HG03520 (cell line): ENCODE measurements around the gene POMC.
"Not testable (repeated sequence)": the region's sequence is repeated elsewhere in the genome, so short reads cannot be mapped to it uniquely, and the experiment has no call there.

Source experiments
- ATAC-seq: cut with Tn5 transposase; IDR thresholded peaks from one replicate; pipeline ENCODE4 v1.9.1; 2021; ENCODE audit warnings: mild to moderate bottlenecking, moderate library complexity; ENCODE audit not compliant: unreplicated experiment

The POMC gene

DNA sequence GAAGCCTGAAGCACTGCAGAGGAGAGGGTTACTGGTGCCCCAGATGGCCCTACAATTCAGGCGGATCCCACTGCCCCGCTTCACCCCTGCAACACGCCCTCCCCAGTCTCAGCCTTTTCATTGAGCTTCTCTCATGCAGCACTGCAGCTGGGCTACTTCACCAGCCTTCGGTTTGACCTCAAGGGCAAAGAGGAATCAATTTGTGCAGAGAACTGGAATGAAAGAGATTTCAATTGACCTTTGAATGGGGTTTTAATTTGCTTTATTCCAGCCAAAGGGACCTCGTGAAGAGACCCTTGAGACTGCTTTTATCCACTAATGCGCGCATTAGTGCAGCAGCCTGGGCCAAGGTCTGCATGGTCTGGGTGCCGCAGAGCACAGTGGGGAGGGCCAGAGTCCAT lies 8.8 kb upstream of the POMC start:
- no peak for ATAC-seq

DNA sequence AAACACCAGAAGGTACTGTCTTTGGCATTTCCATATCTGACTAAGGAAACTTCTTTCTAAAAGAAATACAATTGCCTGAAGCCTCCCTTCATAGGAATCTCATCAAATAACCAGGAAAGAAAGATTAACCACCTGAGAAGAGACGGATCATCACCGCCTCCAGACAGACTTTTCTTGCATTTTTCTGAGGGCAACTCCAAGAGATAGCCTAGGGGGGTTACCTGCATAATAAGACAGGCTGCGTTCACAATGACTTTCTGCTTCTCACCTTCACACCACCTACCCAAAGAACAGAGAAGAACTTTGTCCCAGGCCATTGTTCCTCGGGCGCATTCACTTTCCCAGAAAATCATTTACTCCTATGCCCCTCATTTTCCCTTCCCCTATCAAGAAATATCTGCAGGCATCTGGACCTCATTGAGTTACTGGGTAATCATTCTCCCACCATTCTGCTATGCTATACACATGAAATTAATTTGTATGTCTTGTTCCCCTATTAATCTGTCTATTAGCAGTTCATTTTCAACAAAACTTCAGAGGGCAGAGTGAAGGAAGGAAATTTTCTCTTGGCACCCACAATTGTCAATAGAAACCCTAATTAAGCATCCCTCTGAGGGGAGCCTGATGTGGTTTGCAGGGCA lies 8.3 kb upstream of the POMC start:
- ATAC-seq, result no peak

DNA sequence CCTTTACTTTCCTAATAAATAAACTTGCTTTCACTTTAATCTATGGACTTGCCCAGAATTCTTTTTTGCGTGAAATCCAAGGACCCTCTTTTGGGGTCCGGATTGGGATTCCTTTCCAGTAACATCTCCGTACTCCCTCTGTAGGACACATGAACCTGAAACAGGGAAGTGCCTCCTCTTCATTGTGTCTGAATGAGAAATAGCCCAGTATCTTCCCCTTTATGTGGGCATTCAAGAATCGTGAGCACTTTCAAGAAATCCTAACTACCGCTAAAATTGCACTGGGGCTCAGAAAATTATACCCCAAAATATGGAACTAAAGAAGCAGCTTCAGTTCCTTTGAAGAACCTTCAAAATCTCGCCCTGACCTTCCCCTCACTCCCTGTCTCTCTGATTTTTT lies 7.8 kb upstream of the POMC start:
- no peak for ATAC-seq

DNA sequence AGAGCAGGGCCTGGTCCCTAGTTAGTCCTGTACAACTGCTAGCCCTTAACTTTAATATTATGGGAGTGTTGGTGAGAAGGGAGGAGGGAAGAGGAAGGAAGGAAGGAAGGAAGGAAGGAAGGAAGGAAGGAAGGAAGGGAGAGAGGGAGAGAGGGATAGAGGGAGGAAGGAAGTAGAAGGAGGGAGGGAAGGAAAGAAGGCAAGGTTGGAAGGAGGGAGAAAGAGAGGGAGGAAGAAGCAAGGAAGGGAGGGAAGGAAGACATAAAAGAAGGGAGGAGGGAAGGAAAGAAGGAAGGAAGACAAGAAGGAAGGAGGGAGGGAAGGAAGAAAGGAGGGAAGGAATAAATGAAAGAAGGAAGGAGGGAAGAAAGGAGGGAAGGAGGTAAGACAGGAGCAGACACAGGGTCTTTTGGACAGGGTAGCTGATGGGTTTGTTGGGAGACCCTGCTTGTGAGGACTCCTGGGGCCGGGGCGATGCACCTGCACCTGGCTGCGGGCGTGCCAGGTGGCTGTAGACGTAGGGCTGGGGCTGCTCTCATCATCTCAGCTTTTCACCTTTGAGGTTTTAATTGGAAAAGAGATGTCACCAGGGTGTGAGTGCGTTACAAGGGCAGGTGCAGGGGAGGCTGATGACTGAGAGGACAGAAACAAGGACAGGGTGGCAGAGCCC lies 5.9 kb upstream of the POMC start:
- ATAC-seq, result no peak

DNA sequence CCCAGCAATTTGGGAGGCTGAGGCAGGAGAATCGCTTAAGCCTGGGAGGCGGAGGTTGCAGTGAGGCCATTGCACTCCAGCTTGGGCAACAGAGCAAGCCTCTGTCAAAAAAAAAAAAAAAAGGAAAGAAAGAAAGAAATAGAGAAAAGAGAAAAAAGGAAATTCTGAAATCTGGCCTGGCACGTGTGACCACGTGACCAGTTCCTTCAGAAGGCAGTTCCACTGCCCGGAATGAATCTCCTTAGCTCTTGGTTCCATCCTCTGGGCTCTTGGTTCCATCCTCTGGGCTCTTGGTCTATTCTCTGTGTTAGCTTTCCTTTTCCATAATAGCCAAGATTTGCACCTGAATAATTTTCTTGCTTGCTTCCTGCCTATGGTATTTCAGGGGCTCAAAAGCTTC lies 5.3 kb upstream of the POMC start:
- ATAC-seq, result no peak

DNA sequence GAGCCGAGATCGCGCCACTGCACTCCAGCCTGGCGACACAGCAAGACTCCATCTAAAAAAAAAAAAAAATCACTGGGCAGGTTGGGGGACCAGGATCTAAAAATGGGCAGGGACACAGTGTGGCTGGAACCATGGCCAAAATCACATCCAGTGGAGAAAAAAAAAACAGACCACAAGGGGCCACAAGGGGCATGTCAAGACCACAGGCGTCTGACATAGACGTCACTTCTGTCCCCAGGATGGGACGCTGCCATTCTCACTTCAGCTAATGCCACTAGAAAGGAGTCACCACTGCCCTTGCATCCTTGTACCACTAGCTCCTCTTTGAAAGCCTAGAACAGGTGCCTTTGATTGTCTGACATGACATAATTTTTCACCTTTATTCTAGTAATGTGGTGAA lies 2.5 kb upstream of the POMC start:
- ATAC-seq, result no peak

DNA sequence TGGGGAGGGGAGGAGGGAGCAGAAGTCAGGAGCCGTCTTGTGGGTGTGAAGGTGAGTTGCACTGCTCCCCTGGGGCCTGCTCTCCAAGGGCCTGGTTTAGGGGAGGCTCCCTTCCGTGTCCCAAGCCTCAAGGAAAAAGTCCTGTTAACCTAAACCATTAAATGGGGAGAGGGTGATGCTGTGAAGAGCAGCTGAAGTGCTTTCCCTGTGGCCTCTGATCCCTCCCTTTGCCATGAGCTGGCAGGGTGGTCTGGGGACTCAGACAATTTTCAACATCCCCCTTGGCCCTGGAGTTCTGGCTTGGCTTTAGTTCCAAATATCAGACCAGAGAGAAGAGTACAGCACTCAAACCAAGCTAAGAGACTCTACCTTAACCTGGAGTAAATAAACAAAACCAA lies 692 bp upstream of the POMC start:
- no peak for ATAC-seq

DNA sequence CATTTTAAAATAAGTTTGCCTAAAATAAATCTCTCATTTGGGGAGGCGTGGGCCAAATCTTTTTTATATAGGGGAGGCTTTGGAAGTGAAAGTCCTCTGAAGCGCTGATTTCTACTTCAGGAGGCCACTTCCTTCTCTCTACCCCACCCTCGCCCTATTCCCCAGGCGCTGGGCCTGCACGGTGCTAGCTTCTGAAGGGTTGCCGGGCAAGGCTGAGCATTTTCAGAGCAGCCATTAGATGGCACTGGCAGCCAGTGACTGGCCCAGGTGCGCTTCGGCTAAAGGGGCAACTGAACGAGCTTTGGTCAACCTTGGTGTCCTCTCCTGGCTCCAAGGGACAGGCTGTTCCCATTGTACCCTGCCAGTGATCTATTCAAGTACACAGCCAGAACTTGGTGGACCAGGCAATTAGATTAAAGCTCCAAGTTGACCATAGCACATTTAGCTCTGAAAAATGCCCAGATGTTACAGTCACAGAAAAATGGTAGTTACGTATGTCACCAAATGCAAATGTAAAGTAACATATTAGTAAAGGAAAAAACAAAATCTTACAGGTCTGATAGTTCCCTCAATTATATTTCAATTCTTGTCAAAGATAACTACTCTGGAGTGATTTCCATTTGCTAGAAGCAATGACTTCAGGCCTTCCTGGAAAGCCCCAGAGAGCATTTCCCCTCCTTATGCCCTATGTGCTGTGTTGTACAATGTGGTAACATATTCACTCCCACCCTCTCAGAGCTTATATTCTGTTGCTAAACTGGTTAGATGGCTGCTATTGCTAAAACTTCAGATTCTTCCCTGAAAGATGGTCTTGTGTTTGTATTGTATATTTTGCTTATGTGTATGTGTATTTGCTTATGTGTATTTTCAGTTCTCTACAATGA lies 2.1 kb downstream of the POMC start:
- no peak for ATAC-seq

DNA sequence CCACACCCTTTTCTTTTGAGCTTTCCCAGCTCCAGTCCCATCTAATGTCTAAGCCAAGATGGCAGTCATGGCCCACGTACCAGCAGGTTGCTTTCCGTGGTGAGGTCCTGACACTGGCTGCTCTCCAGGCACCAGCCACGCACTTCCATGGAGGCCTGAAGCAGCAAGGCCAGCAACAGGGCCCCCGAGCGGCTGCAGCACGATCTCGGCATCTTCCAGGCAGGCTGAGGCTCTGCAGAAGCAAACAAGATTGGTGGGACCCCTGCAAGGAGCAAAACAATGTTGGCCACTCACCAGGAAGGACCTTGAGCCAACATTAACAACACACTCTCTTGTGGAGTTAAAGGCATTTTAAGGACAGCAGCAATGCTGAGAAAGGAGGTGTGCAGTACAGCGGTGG lies 3.8 kb downstream of the POMC start:
- no peak for ATAC-seq

DNA sequence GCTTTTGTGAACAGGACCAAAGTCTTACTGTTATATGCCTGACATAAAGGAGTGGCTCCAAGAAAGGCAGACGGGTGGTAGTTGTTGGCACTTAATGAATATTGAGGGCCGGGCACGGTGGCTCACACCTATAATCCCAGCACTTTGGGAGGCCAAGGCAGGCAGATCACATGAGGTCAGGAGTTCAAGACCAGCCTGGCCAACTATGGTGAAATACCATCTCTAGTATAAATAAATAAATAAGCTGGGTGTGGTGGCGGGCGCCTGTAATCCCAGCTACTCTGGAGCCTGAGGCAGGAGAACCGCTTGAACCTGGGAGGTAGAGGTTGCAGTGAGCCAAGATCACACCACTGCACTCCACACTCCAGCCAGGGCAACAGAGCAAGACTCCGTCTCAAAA lies 6.3 kb downstream of the POMC start:
- not testable (repeated sequence) for ATAC-seq

DNA sequence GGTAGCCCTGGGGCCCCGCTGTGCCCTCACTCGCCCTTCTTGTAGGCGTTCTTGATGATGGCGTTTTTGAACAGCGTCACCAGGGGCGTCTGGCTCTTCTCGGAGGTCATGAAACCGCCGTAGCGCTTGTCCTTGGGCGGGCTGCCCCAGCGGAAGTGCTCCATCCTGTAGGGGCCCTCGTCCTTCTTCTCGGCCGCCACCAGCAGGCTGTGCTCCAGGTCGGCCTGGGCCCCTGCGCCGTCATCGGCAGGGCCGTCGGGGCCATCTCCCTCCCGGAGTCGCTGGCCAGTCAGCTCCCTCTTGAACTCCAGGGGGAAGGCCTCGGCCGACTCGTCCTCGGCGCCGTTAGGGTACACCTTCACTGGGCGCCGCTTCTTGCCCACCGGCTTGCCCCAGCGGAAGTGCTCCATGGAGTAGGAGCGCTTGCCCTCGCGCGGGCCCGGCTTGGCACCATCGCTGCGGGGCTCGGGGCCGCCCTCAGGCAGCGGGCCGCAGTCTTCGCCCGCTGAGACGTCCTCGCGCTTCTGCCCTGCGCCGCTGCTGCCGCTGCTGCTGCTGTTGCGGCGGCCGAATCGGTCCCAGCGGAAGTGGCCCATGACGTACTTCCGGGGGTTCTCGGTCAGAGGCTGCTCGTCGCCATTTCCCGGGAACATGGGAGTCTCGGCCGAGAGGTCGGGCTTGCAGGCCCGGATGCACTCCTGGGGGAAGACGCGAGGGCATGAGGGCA lies 7.2 kb downstream of the POMC start:
- ATAC-seq, result no peak

DNA sequence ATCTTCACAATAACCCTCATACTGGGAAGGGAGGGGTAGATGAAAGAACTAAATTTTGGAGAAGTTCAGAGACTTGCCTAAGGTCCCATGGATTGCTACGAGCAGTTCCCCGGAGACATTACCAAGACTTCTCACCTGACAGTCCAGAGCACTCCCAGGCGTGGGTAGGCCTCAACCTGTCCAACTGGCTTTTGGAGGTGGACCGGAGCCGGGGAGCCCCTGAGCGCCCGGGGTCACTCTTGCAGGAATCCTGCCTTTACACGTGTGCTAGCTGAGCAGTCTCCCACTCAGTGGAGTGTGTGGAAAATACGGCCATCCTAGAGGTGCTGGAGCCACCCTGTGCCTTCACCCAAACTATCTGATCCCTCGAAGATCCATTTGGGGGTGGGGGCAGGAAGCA lies 8.0 kb downstream of the POMC start:
- ATAC-seq, result no peak

DNA sequence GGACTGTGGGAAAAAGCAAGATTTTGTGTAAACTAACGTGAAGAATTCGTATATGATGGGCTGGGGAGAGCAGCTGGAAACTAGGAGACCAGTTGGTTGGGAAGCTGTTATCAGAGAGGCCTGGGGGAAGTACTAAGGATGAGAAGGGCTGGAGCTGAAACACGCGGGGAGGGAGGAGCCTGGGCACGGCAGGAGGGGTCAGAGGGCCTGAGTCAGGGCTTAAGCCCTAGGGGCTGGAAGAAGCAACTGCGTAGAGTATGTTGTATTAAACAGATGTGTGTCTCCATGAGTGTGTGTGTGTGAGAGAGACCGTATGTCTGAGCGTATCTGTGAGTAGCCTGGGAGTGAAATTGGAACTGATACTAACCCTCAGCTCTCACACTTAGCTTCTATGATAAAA lies 8.4 kb downstream of the POMC start:
- ATAC-seq, result no peak

DNA sequence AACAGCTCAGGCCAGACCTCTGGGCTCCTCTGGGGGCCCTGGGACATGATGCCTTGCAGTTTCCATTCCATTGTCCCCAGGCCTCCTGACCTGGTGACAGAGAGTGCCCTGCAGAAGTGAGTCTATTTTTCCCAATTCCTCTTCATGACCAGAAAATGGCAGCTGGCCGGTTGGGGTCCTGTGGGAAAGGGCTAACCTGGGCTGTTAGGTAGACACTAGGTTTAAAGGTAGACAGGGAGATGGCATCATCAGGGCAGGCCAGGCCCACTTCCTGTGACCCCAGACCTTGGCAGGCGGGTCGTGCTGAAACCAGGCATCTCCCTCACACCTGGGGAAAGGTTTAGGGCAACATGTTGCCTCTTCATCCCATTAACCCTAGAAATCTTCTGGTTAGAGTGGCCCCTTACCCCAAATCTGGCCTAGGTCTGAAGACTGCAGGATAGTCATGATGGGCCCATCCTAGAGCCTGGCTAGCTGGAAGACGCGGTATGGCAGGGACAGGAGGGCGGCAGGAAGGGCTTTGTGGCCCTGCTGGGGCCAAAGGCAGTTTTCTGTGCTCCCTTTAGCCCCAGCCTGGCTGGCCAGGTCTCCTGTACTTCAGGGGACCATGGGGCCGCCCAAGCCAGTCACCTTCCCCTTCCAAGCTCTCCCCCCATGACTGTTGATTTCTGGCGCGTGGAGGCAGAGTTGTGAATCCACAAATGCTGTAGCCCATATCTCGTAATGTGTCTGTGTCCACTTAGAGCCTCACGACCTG lies 10.1 kb downstream of the POMC start:
- ATAC-seq, result no peak

DNA sequence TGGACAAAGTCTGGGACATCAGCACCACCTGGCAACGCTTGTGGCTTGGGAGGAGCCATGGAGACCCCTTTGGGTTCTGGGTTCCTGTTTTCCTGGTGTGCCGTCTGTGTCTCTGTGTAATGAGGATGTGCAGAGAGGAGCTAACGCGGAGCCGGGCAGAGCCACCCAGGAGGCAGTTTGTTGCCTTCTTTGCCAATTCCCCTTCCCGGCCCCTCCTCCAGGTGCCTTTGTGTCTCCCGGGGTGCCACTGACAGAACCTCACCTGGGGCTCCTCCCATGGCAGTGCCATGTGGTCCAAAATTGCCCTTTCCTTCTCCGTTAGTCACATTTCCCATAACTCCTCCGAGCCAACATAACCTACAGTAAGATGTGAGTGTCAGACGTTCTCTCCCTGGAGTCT lies 13.0 kb downstream of the POMC start:
- ATAC-seq, result no peak

DNA sequence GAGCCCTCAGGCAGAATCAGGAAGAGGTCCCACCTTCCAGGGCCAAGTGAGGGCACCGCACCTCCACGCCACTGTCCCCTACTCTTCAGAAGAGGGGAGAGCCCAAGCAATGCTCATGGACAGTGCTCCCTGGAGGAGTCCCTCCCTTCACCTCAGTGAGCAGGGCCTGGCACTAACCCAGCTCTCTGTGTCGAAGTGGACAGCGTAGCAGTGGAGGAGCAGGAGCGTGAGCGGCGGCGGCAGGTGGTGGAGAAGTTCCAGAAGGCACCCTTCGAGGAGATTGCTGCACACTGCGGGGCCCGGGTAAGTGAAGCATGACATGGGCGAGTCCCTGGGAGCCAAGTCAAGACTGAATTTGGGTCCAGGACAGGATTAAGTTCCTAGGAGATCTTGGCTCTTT lies 16.7 kb downstream of the POMC start:
- no peak for ATAC-seq

DNA sequence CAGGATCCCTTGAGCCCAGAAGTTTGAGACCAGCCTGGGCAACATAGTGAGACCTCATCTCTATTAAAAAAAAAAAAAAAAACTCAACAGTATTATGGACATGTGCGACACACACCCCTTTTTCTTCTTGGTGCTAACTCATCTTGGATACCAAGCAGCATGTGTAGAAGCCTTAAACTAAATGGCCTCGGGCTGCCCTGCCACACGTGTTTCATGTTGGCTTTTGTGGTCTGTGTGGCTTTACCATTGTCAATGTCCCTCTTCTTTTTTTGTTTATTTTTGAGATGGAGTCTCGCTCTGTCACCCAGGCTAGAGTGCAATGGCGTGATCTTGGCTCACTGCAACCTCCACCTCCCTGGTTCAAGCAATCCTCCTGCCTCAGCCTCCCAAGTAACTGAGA lies 17.4 kb downstream of the POMC start:
- ATAC-seq, result not testable (repeated sequence)

DNA sequence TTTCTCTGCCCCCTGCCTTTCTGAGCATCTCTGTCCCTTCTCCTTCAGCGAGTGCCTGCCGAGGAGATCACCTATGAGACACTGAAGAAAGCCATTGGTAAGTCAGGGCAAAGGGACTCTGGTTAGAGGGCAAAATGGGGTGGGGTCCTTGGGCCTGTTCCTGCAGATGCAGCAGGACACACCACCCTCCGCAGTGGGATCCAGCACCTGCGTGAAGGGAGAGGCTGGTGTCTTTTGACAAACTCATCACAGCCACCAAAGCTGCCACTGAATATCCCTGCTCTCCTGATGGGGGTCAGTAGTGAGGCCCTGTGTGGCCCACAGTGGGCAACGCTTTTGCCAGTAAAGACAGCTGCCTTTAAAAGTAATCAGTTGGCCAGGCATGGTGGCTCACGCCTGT lies 18.7 kb downstream of the POMC start:
- no peak for ATAC-seq

DNA sequence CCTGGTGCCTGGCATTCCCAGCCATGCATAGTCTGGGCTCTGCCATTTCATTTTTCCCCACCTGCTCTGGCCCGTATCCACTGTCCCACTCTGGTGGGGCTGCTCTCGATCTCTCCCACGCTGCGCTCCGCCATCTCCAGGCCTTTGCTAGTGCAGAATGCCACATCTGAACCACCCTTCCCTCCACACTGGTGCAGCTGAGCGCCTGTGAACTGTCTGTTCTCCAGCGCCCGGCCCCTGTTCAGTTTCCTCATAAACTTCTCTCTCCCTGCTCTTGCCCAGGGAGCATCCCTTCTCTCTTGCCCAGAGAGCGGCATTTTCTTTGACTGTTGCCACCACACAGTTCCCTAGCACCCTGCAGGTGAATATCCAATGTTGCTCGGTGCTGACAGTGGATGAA lies 21.5 kb downstream of the POMC start:
- ATAC-seq, result no peak

DNA sequence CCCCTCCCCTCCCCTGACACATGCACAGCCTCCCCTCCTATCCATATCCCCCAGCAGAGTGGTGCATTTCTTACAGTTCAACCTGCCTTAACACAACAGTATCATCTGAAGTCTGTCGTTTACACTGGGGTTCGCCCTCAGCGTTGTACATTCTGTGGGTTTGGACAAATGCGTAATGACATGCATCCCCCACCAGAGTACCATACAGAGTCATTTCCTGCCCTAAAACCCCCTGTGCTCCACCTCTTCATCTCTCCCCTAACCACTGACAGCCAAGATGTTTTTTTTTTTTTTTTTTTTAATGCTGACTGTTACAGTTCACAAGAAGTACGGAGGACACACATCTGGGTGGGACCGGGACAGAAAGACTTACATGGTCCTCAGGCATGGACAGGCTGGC lies 22.6 kb downstream of the POMC start:
- ATAC-seq, result no peak

DNA sequence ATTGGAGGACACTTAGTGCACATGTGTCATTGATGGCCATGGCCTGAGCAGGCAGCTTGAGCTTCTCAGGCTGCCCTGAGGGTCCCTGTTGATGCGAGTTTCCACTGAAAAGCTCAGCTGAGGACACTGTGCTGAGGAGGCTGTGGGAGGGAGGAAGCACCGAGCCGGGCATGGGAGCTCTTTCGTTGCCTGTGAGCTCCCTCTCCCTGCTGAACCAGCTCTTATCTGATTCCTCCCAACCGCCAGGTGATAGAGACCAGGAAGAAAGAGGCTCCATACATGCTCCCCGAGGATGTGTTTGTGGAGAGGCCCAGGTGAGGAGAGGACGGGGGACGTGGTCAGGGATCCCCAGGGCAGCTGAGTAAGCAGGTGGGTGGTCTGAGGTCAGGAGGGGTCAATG lies 27.3 kb downstream of the POMC start:
- no peak for ATAC-seq
